SKM-1 (cell line): ENCODE results near the gene SCEL.
A peak's percentile ranks its signal among the peaks of the same experiment; 100 is the strongest.

Experiments
- DNase-seq: peaks from one replicate; lab custom pipeline; 2025; ENCODE audit not compliant: unreplicated experiment; lab: John Stamatoyannopoulos, UW

The SCEL gene

GRCh38 chr13:77554069-77554468, 18.6 kb downstream of the SCEL start:
- DNase-seq = no peak

GRCh38 chr13:77555246-77555645, 19.7 kb downstream of the SCEL start:
- DNase-seq = no peak

GRCh38 chr13:77558016-77558415, 22.5 kb downstream of the SCEL start:
- DNase-seq = no peak

- no peak for DNase-seq
Measured at GRCh38 chr13:77563111-77563510, 27.6 kb downstream of the SCEL start.

- peak; percentile 26 for DNase-seq
Measured at GRCh38 chr13:77565635-77566034, 30.1 kb downstream of the SCEL start.

GRCh38 chr13:77571956-77572355, 36.5 kb downstream of the SCEL start:
- DNase-seq = no peak

GRCh38 chr13:77574096-77574495, 38.6 kb downstream of the SCEL start:
- DNase-seq = no peak

GRCh38 chr13:77579959-77580358, 44.5 kb downstream of the SCEL start:
- DNase-seq = no peak

- DNase-seq = no peak
Measured at GRCh38 chr13:77580748-77581147, 45.2 kb downstream of the SCEL start.

- no peak for DNase-seq
Measured at GRCh38 chr13:77583581-77583980, 48.1 kb downstream of the SCEL start.

GRCh38 chr13:77584106-77584505, 48.6 kb downstream of the SCEL start:
- DNase-seq = no peak

- no peak for DNase-seq
Measured at GRCh38 chr13:77595166-77595810, 59.8 kb downstream of the SCEL start.

- DNase-seq = no peak
Measured at GRCh38 chr13:77596777-77597176, 61.3 kb downstream of the SCEL start.

- no peak for DNase-seq
Measured at GRCh38 chr13:77599351-77599750, 63.8 kb downstream of the SCEL start.

- no peak for DNase-seq
Measured at GRCh38 chr13:77600701-77601100, 65.2 kb downstream of the SCEL start.

- no peak for DNase-seq
Measured at GRCh38 chr13:77611068-77611467, 75.6 kb downstream of the SCEL start.

- DNase-seq = no peak
Measured at GRCh38 chr13:77616027-77616426, 80.5 kb downstream of the SCEL start.

- DNase-seq = no peak
Measured at GRCh38 chr13:77619655-77620054, 84.1 kb downstream of the SCEL start.

- DNase-seq = no peak
Measured at GRCh38 chr13:77620138-77620537, 84.6 kb downstream of the SCEL start.

- no peak for DNase-seq
Measured at GRCh38 chr13:77623806-77624205, 88.3 kb downstream of the SCEL start.

- no peak for DNase-seq
Measured at GRCh38 chr13:77628170-77628569, 92.7 kb downstream of the SCEL start.

- DNase-seq = no peak
Measured at GRCh38 chr13:77637588-77637987, 102.1 kb downstream of the SCEL start.

- no peak for DNase-seq
Measured at GRCh38 chr13:77650409-77650808, 114.9 kb downstream of the SCEL start.
